HT1080 (cell line): ENCODE results near the gene SLC50A1. TPM values are rescaled to one million over a fixed set of nuclear protein-coding genes. Genes with fewer than 3 reads are reported as not detected.

ENCODE experiments used
- DNase-seq: peaks from one replicate; pipeline ENCODE4 v3.0.0-alpha.2; 2015; ENCODE audit warnings: low read depth
- small RNA-seq: library from RNA; depleted of rRNA; stranded (forward); fragments of <200 nt; gene quantifications from one replicate; pipeline ENCODE3, GENCODE V24; 2014
- total RNA-seq: library from RNA; depleted of rRNA; stranded (reverse); fragments of >200 nt; shearing (Covaris generic); gene quantifications from 2 replicates; pipeline ENCODE4 v1.2.3, GENCODE V29; 2014; rRNA removed

The SLC50A1 gene
- total RNA-seq, 1 experiment from 2014 or later, result 36.9 TPM

DNA sequence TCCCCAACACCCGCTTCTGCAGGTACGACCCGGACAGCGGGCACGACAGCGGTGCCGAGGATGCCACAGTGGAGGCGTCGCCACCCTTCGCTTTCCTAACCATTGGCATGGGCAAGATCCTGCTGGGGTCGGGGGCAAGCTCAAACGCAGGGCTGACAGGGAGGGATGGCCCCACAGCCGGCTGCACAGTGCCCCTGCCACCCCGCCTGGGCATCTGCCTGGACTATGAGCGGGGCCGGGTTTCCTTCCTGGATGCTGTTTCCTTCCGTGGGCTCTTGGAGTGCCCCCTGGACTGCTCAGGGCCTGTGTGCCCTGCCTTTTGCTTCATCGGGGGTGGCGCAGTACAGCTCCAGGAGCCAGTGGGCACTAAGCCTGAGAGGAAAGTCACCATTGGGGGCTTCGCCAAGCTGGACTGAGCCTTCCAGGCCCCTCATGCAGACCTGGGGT, 48.1 kb downstream of the SLC50A1 start:
- DNase-seq, result no peak

DNA sequence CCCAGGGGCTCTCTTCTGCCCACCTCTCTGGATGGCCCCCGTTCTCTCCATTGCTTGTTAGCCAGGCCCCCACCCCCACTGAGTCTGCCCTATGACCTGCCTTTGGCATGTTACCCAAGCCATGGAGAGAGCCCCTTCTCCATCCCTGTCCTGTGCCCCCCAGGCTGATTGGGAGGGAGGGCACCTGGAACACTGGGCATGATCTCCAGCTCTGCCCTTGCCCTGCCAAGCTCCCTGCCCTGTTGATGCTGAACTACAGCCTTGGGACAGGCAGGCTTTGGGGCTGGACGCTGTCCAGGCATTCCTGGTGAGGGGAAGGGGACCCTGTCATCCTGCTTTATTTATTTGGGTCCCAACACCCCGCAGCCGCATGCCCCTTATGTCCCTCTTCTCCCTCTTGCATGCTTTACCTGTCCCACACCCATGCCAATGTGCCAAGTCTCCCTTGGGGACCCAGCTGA, 48.7 kb downstream of the SLC50A1 start:
- DNase-seq, result no peak

DNA sequence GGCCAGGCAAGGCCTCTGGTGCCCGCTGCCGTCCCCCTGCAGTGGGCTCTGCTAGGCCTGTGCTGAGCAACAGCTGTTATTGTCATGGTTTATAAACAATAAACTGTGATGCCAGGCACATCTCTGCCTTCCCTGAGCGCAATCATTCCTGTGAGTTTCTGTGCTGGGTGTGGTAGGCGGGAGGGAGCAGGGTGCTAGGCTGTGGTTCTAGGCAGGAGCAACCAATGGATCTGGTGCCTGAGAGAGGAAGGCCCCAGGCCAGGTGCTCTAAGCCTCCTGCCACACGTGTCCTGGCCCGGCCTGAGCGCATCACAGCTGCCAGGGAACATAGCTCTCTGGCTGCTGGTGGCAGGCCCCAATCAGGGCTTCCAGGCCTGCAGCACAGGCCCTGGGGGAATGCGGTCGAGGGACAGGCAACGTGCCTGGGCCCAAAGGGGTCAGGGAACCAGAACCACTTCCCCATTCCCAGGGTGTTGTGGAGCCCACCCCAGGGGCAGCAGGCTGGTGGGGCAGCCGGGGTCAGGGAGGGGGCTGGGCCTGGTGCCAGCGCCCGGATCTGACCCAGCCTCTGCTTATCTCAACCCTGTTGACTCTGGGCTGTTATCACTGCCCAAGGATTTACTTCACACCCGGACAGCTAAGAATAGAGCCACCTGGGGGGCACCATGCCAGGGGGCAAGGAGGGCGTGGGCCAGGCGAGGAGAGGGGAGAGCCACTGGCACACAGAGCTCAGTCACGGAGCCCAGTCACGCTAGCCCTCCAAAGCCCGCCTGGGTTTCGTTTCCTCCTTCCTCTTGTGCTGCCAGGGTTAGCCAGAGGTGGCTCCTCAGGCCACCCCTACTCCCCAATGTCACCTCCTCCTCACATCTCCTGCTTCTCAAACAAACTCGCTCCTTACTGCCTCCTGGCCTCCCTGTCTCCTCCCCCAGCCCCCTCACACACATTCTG, 49.5 kb downstream of the SLC50A1 start:
- DNase-seq, result no peak

DNA sequence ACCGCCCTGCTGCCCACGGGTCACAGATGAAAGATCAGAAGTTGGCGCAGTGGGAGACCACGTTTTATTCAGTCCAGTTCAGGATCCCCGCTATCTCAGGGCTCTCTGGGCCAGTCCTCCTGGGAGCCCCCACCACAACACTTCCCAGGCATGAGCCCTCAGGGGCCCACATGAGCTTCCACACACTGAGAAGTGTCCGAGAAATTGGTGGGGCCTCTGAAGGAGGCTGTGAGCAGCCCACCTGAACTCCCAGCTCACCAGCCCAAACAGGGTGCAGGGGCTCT, 50.1 kb downstream of the SLC50A1 start:
- no peak for DNase-seq

DNA sequence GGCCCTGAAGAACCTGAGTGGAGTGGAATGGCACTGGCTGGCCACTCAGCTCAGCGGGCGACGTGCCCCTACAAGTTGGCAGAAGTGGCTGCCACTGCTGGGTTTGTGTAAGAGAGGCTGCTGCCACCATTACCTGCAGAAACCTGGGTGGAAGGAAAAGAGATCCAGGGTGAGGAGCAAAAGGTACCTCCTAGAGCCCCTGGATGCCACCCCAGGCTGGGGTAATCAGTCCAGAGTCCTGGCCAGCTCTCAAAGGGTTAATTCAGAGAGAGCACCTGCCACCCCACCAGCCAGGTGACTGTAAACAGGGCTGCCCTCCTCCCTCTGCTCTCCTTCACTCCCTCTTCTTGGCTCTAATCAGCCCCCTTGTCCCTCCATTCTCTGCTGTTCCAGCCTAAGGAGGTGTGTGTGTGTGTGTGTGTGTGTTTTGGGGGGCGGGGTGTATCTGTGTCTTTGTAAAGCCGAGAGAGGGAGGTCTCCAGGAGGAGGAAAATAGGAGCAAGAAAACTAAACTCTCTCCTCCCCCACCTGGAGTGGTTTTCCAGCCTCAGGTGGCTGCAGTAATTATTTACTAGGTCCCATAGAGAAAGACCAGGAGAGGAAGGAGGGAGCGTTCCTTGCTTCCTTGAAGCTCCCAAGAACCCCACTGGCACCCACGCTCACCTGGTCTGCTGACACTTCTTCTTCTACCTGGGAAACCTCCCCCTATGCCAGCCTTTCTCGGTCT, 50.6 kb downstream of the SLC50A1 start:
- DNase-seq, result no peak

DNA sequence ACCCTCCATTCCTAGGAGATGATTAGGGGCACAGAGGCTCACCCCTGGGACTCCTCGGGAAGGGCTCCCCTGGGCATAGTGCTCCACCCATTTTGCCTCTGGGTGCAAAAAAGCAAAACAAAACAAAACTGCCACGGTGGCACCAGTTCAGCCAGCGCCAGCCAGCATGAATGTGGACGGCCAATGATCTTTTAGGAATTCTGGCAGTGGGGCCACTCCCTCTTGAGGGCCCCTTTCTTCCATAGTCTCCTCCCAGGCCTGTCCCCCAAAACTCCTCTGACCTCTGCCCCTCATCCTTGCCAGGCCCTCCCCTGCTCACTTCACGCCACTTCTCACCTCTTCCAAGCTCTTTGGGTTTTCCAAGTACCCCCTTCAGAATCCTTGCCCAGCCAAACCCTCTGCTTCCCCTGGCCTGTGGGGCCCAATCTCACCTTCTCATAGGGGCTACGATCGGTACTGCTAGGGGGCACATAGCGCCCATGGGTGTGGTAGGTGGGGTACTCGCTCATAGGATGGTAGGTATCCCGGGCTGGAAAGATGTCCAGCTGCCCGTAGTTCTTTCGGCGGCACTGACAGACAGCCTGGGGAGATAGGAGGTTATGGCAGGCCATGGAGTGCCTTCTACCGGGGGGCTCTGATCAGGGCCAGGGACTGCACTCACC, 51.3 kb downstream of the SLC50A1 start:
- no peak for DNase-seq

DNA sequence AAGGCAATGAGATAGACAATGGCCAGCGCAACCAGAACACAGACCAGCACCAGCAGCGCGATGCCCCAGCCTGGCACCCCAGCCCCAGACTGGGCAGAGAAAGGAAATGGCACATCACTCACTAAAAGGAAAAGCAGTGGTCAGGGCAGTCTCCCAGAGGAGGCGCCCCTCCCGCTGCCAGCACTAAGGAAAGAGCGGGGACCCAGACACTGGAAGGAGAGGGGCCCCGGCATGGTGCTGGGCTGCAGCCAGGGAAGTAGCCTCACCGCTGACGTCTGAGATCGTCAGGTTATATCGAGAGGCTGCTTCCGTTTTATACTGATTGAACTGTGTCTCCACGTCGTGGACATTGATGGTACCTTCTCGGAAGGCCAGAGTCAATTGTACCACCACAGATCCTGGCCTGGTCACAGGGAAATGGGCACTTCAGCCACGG, 51.8 kb downstream of the SLC50A1 start:
- no peak for DNase-seq

DNA sequence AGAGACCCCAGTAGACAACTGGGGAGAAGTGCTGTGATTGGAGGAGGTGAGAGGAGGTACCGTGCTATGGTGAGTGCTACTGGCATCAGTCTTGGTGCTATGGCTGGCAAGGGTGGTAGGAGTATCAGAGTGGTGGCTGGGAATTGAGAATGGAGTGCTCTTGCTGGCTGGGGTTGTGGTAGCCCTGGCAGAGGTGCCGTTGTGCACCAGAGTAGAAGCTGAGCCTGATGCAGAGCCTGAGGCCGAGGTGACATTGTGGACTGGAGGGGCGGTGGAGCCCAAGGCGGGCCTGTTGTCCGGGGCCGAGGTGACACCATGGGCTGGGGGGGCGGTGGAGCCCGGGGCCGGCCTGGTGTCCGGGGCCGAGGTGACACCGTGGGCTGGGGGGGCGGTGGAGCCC, 52.6 kb downstream of the SLC50A1 start:
- DNase-seq, result no peak

Small RNA genes lying within 50 kb of the gene (small RNA-seq; reads per million reads assigned to genes)
- not detected for gene HMGN2P18
- not detected for gene RF00019

Other genes with a start within 250 kb of the SLC50A1 start
- 6.2 and 10.8 TPM in 2 replicates for gene PMVK, start 199.1 kb upstream of the SLC50A1 start, total RNA-seq
- 12.0 and 13.9 TPM in 2 replicates for gene PBXIP1, start 179.8 kb upstream of the SLC50A1 start, total RNA-seq
- 26.3 and 32.4 TPM in 2 replicates for gene PYGO2, start 174.1 kb upstream of the SLC50A1 start, total RNA-seq
- 126 and 173 TPM in 2 replicates for gene SHC1, start 165.1 kb upstream of the SLC50A1 start, total RNA-seq
- gene CKS1B, start 161.2 kb upstream of the SLC50A1 start, total RNA-seq, result 210 and 222 TPM in 2 replicates
- 49.5 and 50.0 TPM in 2 replicates for gene FLAD1, start 152.5 kb upstream of the SLC50A1 start, total RNA-seq
- gene LENEP, start 142.3 kb upstream of the SLC50A1 start, total RNA-seq, result 0.64 TPM in 1 of 2 replicates, not detected in the other
- 18.9 and 22.2 TPM in 2 replicates for gene ZBTB7B, start 133.1 kb upstream of the SLC50A1 start, total RNA-seq
- 0.03 TPM in 1 of 2 replicates, not detected in the other for gene DCST2, start 102.1 kb upstream of the SLC50A1 start, total RNA-seq
- gene DCST1, start 102.0 kb upstream of the SLC50A1 start, total RNA-seq, result 0.17 TPM in 1 of 2 replicates, not detected in the other
- gene ADAM15, start 84.5 kb upstream of the SLC50A1 start, total RNA-seq, result 198 and 262 TPM in 2 replicates
- 8.4 and 11.0 TPM in 2 replicates for gene EFNA4, start 72.1 kb upstream of the SLC50A1 start, total RNA-seq
- 3.3 and 7.0 TPM in 2 replicates for gene EFNA3, start 57.0 kb upstream of the SLC50A1 start, total RNA-seq
- gene EFNA1, start 8.0 kb upstream of the SLC50A1 start, total RNA-seq, result 1.4 and 3.6 TPM in 2 replicates
- gene DPM3, start 4.7 kb downstream of the SLC50A1 start, total RNA-seq, result 36.0 and 42.9 TPM in 2 replicates
- 126 and 170 TPM in 2 replicates for gene KRTCAP2, start 37.5 kb downstream of the SLC50A1 start, total RNA-seq
- 3.1 and 4.1 TPM in 2 replicates for gene TRIM46, start 38.0 kb downstream of the SLC50A1 start, total RNA-seq
- 2.7 and 3.1 TPM in 2 replicates for gene THBS3, start 72.0 kb downstream of the SLC50A1 start, total RNA-seq
- 50.0 and 54.0 TPM in 2 replicates for gene MTX1, start 72.8 kb downstream of the SLC50A1 start, total RNA-seq
- 7.7 and 15.3 TPM in 2 replicates for gene ENTREP3, start 119.6 kb downstream of the SLC50A1 start, total RNA-seq
- 124 and 158 TPM in 2 replicates for gene SCAMP3, start 126.5 kb downstream of the SLC50A1 start, total RNA-seq
- gene CLK2, start 137.7 kb downstream of the SLC50A1 start, total RNA-seq, result 19.1 and 26.0 TPM in 2 replicates
- 0.84 and 1.1 TPM in 2 replicates for gene HCN3, start 141.6 kb downstream of the SLC50A1 start, total RNA-seq
- gene PKLR, start 165.6 kb downstream of the SLC50A1 start, total RNA-seq, result not detected in 2 replicates
- gene FDPS, start 173.0 kb downstream of the SLC50A1 start, total RNA-seq, result 233 and 262 TPM in 2 replicates
- gene RUSC1, start 185.0 kb downstream of the SLC50A1 start, total RNA-seq, result 40.1 and 46.7 TPM in 2 replicates